Measurements from ENCODE around the gene HMGB1.

The HMGB1 gene

DNA sequence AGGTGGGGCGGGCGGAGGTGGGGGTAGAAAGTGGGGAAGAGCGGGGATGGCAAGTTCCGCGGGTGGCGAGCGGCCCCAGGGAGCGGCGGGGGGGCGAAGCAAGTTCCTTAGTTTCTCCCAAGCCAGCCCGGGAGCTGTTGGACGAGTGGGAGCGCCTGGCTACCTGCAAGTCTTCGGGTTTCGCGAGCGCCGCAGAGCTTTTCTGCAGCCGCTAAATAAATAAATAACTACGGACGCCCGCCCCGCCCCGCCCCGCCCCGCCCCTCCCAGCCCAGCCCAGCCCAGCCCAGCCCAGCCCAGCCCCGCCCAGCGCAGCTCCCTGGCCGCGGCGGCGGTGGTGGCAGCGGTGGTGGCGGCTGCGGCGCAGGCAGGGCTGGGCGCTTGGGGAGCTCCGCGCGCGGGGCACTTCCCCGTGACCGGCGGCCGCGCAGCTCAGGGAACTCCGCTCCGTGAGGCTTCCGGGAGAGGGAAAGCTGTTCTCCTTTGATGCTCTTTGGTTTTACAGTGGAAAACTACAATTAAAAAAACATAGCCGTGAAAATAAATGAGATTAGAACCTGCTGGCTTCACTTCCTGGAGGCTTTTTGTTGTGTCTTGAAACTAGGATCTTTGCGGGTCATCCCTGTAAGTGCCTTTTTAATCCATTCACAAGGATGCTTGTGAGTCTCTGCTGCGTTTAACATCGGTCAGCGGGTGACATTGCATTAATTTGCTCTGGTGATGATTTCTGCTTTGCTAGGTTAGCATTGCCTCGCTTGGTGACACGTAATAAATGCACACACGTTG lies 43.5 kb downstream of the HMGB1 start, which contains the start of gene UBE2L5:
TSS of gene UBE2L5 (plus strand) at position 440 of the 786 bp plus-strand sequence. CDS start 5,498 bp downstream, outside the sequence.
- Histone ChIP-seq H3K4me3 (ENCODE audit: low read depth in 1 of 2, low read length in 2 of 2) (peak within 1 kb of the TSS; percentile 65 to 83), H3K9me3 (ENCODE audit: low read length) (no peaks in the 10 kb centered on the region), H3K4me1 (ENCODE audit: insufficient read depth, low read length) (peaks cover 35% of the 10 kb centered on the region), H3K36me3 (ENCODE audit: insufficient read depth, low read length) (no peaks in the 10 kb centered on the region), H3K27me3 (ENCODE audit: control insufficient read depth in 1 of 2, insufficient read depth in 2 of 2, low read length in 2 of 2) (no peaks in the 10 kb centered on the region), H3K27ac (ENCODE audit: low read depth, low read length) (peak within 1 kb of the TSS; percentile 99), H3K9ac (ENCODE audit: low read length) (peak within 1 kb of the TSS; percentile 88)

DNA sequence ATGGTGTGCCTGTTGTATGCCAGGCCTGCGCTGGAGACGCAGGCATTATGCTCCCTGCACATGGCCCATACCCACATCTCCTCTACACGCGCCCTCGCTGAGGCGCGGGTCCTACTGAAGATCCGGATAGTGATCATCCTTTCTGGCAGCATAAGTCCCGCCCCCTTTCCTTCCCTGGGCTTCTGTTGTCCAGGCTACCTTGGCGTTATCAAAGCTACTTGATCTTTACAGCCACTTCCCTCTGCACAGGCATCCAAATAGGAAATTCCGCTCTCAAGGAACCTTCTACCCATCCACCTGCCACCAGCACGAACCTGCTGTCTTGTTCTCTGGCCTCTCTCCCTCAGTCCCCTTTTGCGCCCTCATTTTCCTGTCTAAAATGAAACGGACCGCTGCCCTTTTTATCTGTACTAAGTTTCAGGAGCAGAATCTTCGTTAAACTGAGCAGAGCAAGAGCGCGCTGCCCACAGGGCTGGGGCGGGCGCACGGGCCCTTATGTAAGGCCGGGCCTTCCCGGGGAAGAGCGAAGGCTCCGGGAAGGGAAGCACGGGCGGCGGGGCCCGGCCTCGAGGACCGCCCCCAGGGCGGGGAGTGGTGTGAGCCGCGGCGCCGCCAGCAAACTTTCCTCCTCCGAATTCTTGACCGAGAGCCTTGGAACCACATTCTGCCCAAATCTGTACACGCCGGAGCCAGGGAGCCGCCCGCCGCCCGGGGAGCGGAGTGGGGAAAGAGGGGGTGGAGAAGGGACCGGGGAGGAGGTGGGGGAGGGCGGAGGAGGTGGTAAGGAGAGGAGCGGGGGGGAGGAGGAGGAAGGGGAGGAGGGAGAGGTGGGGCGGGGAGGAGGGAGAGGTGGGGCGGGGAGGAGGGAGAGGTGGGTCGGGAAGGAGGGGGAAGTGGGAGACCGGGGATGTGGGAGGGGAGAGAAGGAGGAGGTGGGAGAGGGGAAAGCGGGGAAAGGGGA lies 44.4 kb downstream of the HMGB1 start:
- Histone ChIP-seq H3K4me1 (ENCODE audit: insufficient read depth, low read length) (peaks cover 35% of the 10 kb centered on the region), H3K36me3 (ENCODE audit: insufficient read depth, low read length) (no peaks in the 10 kb centered on the region), H3K9me3 (ENCODE audit: low read length) (no peaks in the 10 kb centered on the region), H3K4me3 (ENCODE audit: low read depth in 1 of 2, low read length in 2 of 2) (peak overlapping the region; percentile 51 to 67), H3K27me3 (ENCODE audit: control insufficient read depth in 1 of 2, insufficient read depth in 2 of 2, low read length in 2 of 2) (no peaks in the 10 kb centered on the region), H3K9ac (ENCODE audit: low read length) (peak overlapping the region; percentile 88), H3K27ac (ENCODE audit: low read depth, low read length) (peak overlapping the region; percentile 99)

DNA sequence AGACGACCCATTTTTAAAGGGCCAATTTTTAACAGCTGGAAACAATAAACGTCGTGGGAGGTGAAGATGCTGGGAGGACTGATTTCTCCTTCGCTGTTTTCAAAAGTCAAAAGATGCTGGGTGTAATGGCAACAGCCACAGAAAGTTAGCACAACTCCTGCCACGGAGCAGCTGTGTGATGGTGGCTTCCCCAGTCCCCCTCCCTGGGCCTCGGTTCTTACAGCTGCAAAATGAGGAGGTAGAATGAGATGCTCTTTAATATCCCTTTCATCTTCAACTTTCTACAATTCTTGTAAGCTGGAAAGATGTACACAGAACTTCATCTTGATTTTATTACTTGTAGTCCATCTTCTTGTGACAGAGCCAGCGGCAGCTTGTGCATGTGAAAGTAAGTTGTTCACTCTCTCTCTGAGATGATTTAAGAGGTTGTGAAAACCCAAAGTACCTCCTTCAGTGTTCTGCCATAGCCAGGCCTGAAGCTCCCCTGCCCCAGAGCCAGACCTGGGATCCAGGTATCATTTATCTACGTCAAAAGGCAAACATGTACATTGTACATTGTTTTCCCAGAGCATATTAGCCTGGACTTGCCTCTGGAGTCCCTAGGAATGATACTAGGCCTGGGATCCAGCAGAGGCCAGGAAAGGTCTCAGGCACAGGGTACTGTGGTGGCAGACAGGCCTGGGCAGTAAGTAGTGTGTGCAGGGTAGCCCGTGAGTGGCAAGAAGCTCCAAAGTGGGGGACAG lies 46.8 kb downstream of the HMGB1 start:
- H3K36me3 ChIP-seq (ENCODE audit: insufficient read depth, low read length) = no peaks in the 10 kb centered on the region
- no peaks in the 10 kb centered on the region for H3K9me3 ChIP-seq (ENCODE audit: low read length)
- peaks cover 35% of the 10 kb centered on the region for H3K4me1 ChIP-seq (ENCODE audit: insufficient read depth, low read length)
- no peak overlapping the region for H3K9ac ChIP-seq (ENCODE audit: low read length)
- H3K27ac ChIP-seq (ENCODE audit: low read depth, low read length) = peak overlapping the region; percentile 99
- no peak overlapping the region for H3K4me3 ChIP-seq (ENCODE audit: low read depth in 1 of 2, low read length in 2 of 2)
- no peaks in the 10 kb centered on the region for H3K27me3 ChIP-seq (ENCODE audit: control insufficient read depth in 1 of 2, insufficient read depth in 2 of 2, low read length in 2 of 2)

DNA sequence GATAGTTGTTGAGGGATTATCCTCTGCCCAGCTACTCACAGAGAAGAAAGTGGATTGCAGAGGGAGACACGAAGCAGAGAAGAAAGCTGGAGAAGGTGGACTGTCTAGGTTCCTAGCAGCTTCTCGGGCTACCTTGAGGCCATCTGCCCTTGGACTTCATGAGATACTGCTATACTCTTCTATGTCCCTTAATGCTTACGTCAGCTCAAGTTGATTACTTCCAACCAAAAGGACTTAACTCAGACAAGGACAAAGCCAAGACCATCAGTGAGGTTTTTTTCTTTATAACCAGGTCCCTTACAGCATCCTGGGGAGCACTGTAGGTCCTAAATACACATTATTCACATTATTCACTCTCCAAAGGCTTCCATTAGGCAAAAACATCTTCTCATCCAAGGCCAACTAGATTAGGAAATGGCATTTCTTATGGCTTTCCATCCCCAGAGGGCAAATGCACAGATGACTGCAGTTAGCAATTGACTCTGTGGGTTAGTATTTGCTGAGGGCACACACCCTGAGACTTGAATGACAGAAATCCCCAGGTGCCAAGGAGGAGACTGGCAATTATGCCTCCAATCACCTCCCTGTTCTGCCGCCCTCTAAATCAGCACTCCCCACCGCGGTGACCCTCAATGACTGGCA lies 47.5 kb downstream of the HMGB1 start:
- H3K27ac ChIP-seq (ENCODE audit: low read depth, low read length) = peak overlapping the region; percentile 99
- H3K36me3 ChIP-seq (ENCODE audit: insufficient read depth, low read length) = no peaks in the 10 kb centered on the region
- H3K9me3 ChIP-seq (ENCODE audit: low read length) = no peaks in the 10 kb centered on the region
- H3K4me3 ChIP-seq (ENCODE audit: low read depth in 1 of 2, low read length in 2 of 2) = no peak overlapping the region
- H3K27me3 ChIP-seq (ENCODE audit: control insufficient read depth in 1 of 2, insufficient read depth in 2 of 2, low read length in 2 of 2) = no peaks in the 10 kb centered on the region
- peaks cover 35% of the 10 kb centered on the region for H3K4me1 ChIP-seq (ENCODE audit: insufficient read depth, low read length)
- no peak overlapping the region for H3K9ac ChIP-seq (ENCODE audit: low read length)

DNA sequence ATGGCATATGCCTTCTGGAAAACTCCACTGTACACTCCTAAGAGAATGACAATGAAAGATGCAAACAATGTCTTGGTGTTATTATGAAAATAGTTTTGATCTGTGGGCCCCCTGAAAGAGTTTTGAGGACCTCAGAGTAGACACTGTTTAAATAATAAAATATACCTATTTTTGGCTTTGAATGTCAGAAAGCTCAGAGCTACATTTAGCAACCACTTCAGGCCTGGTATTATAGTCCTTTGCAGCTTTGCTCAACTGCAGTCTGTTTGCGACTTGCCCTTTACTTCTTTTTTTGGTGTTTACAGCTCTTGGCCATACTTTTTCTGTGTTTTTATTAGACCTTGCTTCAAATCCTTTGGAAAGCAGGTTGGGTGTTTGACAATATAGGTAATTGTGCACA lies 49.3 kb downstream of the HMGB1 start:
- H3K9me3 ChIP-seq (ENCODE audit: low read length) = no peaks in the 10 kb centered on the region
- no peak overlapping the region for H3K4me3 ChIP-seq (ENCODE audit: low read depth in 1 of 2, low read length in 2 of 2)
- no peak overlapping the region for H3K27ac ChIP-seq (ENCODE audit: low read depth, low read length)
- no peaks in the 10 kb centered on the region for H3K27me3 ChIP-seq (ENCODE audit: control insufficient read depth in 1 of 2, insufficient read depth in 2 of 2, low read length in 2 of 2)
- H3K9ac ChIP-seq (ENCODE audit: low read length) = no peak overlapping the region
- no peaks in the 10 kb centered on the region for H3K36me3 ChIP-seq (ENCODE audit: insufficient read depth, low read length)
- peaks cover 35% of the 10 kb centered on the region for H3K4me1 ChIP-seq (ENCODE audit: insufficient read depth, low read length)

DNA sequence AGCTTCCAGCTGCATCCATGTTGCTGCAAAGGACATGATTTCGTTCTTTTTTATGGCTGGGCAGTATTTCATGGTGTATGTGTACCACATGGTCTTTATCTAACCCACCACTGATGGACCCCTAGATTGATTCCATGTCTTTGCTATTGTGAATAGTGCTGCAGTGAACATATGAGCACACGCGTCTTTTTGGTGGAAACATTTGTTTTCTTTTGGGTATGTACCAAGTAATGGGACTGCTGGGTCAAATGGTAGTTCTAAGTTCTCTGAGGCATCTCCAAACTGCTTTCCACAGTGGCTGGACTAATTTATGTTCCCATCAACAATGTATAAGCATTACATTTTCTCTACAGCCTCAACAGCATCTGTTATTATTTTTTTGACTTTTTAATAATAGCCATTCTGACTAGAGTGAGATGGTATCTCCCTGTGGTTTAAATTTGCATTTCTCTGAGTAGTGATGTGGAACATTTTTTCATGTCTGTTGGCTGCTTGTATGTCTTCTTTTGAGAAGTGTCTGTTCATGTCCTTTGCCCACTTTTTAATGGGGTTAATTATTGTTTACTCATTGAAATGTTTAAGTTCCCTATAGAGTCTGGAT lies 50.2 kb downstream of the HMGB1 start:
- H3K4me3 ChIP-seq (ENCODE audit: low read depth in 1 of 2, low read length in 2 of 2) = no peak overlapping the region
- H3K4me1 ChIP-seq (ENCODE audit: insufficient read depth, low read length) = peaks cover 27% of the 10 kb centered on the region
- no peaks in the 10 kb centered on the region for H3K27me3 ChIP-seq (ENCODE audit: control insufficient read depth in 1 of 2, insufficient read depth in 2 of 2, low read length in 2 of 2)
- no peak overlapping the region for H3K9ac ChIP-seq (ENCODE audit: low read length)
- no peaks in the 10 kb centered on the region for H3K9me3 ChIP-seq (ENCODE audit: low read length)
- no peaks in the 10 kb centered on the region for H3K36me3 ChIP-seq (ENCODE audit: insufficient read depth, low read length)
- H3K27ac ChIP-seq (ENCODE audit: low read depth, low read length) = no peak overlapping the region

DNA sequence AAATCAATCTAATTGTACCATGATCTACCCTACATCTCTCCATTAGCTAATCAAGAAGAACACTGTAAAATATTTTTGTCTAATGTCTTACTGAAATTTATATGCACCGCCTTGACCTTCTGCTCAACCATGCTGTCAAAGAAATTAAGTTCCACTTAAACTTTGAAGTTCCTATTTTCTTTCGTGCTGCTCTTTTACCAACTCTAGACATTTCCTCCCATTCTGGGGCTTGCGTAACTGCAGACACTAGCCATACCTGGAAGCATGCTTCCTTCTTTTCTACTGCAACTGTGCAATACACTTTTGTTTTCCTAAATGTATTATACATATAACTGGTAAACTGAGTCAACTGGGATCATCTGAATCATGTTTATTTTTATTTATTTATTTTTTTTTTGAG lies 51.9 kb downstream of the HMGB1 start:
- H3K4me3 ChIP-seq (ENCODE audit: low read depth in 1 of 2, low read length in 2 of 2) = no peak overlapping the region
- H3K9me3 ChIP-seq (ENCODE audit: low read length) = no peaks in the 10 kb centered on the region
- H3K27ac ChIP-seq (ENCODE audit: low read depth, low read length) = no peak overlapping the region
- peaks cover 21% of the 10 kb centered on the region for H3K4me1 ChIP-seq (ENCODE audit: insufficient read depth, low read length)
- no peaks in the 10 kb centered on the region for H3K36me3 ChIP-seq (ENCODE audit: insufficient read depth, low read length)
- no peak overlapping the region for H3K9ac ChIP-seq (ENCODE audit: low read length)
- H3K27me3 ChIP-seq (ENCODE audit: control insufficient read depth in 1 of 2, insufficient read depth in 2 of 2, low read length in 2 of 2) = no peaks in the 10 kb centered on the region

DNA sequence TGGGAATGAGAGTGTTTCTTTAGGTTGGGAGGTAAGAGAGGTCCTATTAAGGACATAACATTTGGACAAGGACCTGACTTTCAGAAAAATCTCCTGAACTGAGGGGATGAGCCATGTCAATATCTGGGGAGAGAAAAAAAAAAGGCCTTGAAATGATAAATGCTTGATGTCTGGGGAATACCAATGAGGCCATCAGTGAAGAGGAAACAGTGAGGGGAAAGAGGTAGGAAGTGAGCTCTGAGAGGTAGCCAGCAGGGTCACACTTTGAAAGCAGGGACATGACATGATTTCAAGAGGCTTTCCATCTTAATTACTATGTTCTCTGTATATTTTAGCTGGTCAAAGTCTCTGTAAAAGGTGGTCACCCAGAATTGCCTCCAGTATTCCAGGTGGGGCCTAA lies 53.4 kb downstream of the HMGB1 start:
- Histone ChIP-seq H3K4me1 (ENCODE audit: insufficient read depth, low read length) (peaks cover 18% of the 10 kb centered on the region), H3K9me3 (ENCODE audit: low read length) (no peaks in the 10 kb centered on the region), H3K27ac (ENCODE audit: low read depth, low read length) (no peak overlapping the region), H3K9ac (ENCODE audit: low read length) (no peak overlapping the region), H3K4me3 (ENCODE audit: low read depth in 1 of 2, low read length in 2 of 2) (no peak overlapping the region), H3K27me3 (ENCODE audit: control insufficient read depth in 1 of 2, insufficient read depth in 2 of 2, low read length in 2 of 2) (no peaks in the 10 kb centered on the region), H3K36me3 (ENCODE audit: insufficient read depth, low read length) (no peaks in the 10 kb centered on the region)

DNA sequence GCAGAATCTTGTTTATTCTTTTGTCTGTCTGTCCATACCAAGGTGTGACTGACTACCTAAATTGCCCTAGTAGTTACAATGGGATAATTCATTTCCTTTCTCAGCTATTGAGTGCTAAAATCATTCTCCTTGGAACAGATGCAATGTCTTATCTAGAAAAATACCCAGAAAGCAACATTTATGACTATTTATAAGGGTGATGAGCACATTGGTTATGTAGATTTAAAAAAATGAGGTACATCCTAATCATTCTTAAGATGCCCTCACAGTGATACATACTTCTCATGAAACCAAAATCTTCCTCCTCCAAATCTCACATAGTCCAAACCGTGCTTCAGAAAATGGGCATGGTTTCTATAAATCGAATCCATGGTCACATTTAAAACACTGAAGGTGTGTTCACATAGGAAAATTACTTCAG lies 55.0 kb downstream of the HMGB1 start:
- Histone ChIP-seq H3K27me3 (ENCODE audit: control insufficient read depth in 1 of 2, insufficient read depth in 2 of 2, low read length in 2 of 2) (no peaks in the 10 kb centered on the region), H3K27ac (ENCODE audit: low read depth, low read length) (no peak overlapping the region), H3K36me3 (ENCODE audit: insufficient read depth, low read length) (no peaks in the 10 kb centered on the region), H3K9ac (ENCODE audit: low read length) (no peak overlapping the region), H3K9me3 (ENCODE audit: low read length) (no peaks in the 10 kb centered on the region), H3K4me1 (ENCODE audit: insufficient read depth, low read length) (peaks cover 18% of the 10 kb centered on the region), H3K4me3 (ENCODE audit: low read depth in 1 of 2, low read length in 2 of 2) (no peak overlapping the region)

DNA sequence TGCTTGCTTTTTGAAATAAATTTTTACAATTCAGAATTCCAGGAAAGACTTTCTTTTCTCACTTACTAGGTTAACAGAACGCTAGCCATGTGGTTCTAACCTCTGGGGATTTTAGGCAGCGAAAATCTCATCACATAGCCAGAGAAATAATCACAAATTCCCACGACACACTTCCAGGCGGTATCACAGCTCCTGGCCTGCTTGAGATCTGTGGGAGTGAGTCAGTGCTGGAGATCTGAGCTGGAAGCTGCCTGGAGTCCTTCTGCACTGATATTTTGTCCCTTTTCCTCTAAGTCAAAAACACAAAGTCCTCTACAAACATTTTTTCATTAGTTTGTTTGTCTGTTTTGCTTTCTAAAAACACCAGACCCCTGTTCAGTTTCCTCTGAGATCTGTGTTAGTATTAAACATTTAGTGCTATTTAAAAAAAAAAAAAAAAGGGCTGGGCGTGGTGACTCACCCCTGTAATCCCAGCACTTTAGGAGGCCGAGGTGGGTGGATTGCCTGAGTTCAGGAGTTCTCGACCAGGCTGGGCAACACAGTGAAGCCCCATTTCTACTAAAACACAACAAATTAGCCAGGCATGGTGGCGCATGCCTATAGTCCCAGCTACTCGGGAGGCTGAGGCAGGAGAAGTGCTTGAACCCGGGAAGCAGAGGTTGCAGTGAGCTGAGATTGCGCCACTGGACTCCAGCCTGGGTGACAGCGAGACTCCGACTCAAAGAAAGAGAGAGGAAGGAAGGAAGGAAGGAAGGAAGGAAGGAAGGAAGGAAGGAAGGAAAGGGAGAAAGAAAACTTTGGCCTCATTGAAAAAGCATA lies 55.6 kb downstream of the HMGB1 start:
- H3K4me3 ChIP-seq (ENCODE audit: low read depth in 1 of 2, low read length in 2 of 2) = no peak overlapping the region
- peak overlapping the region; percentile 7 for H3K9ac ChIP-seq (ENCODE audit: low read length)
- no peaks in the 10 kb centered on the region for H3K27me3 ChIP-seq (ENCODE audit: control insufficient read depth in 1 of 2, insufficient read depth in 2 of 2, low read length in 2 of 2)
- no peaks in the 10 kb centered on the region for H3K9me3 ChIP-seq (ENCODE audit: low read length)
- peak overlapping the region; percentile 30 for H3K27ac ChIP-seq (ENCODE audit: low read depth, low read length)
- H3K36me3 ChIP-seq (ENCODE audit: insufficient read depth, low read length) = no peaks in the 10 kb centered on the region
- H3K4me1 ChIP-seq (ENCODE audit: insufficient read depth, low read length) = peaks cover 18% of the 10 kb centered on the region
